ENCODE results near the gene MED15. TPM values are rescaled to one million over a fixed set of nuclear protein-coding genes. Genes with fewer than 3 reads are reported as not detected.

The MED15 gene
- total and polyA plus RNA-seq, 10 donors, result 32.2 to 162 (median 89.7) TPM

DNA sequence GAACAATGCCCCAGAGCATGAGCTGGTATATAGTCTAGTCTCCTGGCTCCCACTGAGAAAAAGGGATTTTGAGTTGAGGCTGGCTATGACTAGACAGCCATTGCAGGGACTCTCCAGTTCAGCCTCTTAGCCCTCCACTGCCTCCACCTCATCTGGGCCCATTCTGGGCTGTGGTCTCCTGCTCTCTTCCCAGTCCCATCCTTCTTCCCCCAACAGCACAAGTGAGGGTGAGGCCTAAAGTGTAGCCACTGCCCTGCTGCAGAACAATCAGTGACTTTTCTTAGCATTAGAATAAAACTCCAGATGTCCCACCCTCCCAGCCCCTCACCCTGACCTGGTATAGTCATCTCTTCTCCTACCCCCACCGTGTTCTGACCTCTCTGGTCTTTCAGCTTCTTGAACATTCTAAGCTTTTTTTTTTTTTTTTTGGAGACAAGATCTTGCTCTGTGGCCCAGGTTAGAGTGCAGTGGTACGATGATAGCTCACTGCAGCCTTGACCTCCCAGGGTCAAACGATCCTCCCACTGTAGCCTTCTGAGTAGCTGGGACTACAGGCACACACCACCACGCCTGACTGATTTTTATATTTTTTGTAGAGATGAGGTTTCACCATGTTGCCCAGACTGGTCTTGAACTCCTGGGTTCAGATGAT lies 4.3 kb downstream of the MED15 start:
- no peak for DNase-seq
- Histone ChIP-seq H3K27ac (peak overlapping the region in 5 of 8 donors; percentile 27 to 96 (median 93)), H3K36me3 (peaks cover 0 to 57% (median 8%) of the 10 kb centered on the region in 6 donors), H3K27me3 (replicated peaks in 1 of 7) (no peaks in the 10 kb centered on the region), H3K4me3 (no peak overlapping the region), H3K4me1 (peaks cover 36 to 93% (median 72%) of the 10 kb centered on the region in 6 donors), H3K9me3 (no peaks in the 10 kb centered on the region)
- TF ChIP-seq POLR2AphosphoS5 (IDR thresholded peaks at IDR 0.05), result no peak
- no peak for TF ChIP-seq POLR2A (IDR thresholded peaks at IDR 0.05)
- TF ChIP-seq, protein P1, sequence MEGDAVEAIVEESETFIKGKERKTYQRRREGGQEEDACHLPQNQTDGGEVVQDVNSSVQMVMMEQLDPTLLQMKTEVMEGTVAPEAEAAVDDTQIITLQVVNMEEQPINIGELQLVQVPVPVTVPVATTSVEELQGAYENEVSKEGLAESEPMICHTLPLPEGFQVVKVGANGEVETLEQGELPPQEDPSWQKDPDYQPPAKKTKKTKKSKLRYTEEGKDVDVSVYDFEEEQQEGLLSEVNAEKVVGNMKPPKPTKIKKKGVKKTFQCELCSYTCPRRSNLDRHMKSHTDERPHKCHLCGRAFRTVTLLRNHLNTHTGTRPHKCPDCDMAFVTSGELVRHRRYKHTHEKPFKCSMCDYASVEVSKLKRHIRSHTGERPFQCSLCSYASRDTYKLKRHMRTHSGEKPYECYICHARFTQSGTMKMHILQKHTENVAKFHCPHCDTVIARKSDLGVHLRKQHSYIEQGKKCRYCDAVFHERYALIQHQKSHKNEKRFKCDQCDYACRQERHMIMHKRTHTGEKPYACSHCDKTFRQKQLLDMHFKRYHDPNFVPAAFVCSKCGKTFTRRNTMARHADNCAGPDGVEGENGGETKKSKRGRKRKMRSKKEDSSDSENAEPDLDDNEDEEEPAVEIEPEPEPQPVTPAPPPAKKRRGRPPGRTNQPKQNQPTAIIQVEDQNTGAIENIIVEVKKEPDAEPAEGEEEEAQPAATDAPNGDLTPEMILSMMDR (IDR thresholded peaks at IDR 0.05 in 8 of 11, conservative IDR thresholded peaks at IDR 0.05 in 3 of 11), result no peak
- intact Hi-C loops (cut with DNase I; ENCODE audit: low total_unique reads), result loop anchor here (10.0 kb wide), 1 partner anchor 53 kb away; no protein-coding TSS in a partner anchor
- WGBS, 5 donors, result 56 to 75% (median 69%) methylated on average over 4 of the region's 4 CpGs

DNA sequence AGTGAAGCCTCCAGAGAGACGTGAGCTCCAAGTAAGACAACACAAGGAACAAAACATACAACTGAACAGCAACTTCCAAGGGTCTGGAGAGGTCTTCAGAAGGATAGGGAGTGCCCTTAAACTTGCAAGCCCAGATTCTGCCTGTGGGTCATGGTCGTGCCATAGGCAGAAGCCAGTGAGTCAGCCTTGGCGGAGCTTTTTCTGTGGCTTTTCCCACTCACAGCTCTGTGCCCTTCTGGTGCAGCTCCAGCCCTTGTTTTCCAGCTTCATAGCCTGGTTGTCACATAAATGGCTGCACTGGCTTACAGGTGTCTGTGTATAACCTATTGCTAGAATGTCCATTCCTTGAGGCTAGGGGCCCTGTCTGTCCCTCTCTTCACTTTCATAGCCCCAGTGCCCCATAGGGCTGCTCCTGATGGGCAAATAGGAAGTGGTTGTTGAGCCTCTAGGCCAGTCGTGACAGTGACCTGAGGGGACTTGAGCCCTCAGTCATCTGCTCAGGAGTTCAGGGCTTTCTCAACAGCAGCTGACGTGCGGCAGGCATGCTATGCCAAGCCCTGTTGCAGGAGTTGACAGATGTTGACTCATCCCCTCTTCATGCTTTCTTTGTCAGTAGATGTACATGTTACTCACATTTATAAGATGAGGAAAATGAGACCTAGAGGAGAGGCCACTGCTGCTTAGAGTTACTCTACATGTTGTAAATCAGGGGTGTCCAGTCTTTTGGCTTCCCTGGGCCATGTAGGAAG lies 7.4 kb downstream of the MED15 start:
- H3K27ac ChIP-seq, result peak overlapping the region in 3 of 8 donors; percentile 11 to 38 (median 13)
- peaks cover 30 to 98% (median 81%) of the 10 kb centered on the region in 6 donors for H3K4me1 ChIP-seq

DNA sequence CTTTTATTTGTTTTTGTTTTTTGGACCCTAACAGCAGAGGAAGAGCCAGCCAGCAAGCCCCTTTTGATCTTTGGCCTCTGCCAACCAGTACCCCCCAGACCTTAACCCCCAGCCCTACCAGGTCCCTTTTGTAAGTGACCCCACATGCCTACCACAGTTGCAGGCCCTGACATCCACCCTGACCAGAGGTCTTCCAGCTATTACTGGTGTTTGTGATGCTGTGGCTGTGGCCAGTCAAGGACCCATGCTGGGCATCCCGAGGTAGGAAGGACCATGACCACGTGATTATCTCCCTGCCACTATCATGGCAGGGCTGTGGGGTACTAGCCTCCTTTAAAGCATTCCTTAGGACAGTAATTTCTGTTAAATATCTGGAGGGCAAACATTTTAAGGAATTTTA lies 9.0 kb downstream of the MED15 start:
- no peaks in the 10 kb centered on the region for H3K27me3 ChIP-seq (replicated peaks in 1 of 7)
- TF ChIP-seq, protein P1 (IDR thresholded peaks at IDR 0.05 in 8 of 11, conservative IDR thresholded peaks at IDR 0.05 in 3 of 11), result no peak
- TF ChIP-seq POLR2A (IDR thresholded peaks at IDR 0.05) (no peak), POLR2AphosphoS5 (IDR thresholded peaks at IDR 0.05) (no peak)
- peaks cover 18 to 95% (median 75%) of the 10 kb centered on the region in 6 donors for H3K4me1 ChIP-seq
- no peak for DNase-seq
- H3K4me3 ChIP-seq, result no peak overlapping the region
- intact Hi-C loops (cut with DNase I; ENCODE audit: low total_unique reads), result loop anchor here (10.0 kb wide), 1 partner anchor 48 kb away; no protein-coding TSS in a partner anchor
- peaks cover 0 to 87% (median 25%) of the 10 kb centered on the region in 6 donors for H3K36me3 ChIP-seq
- no peak overlapping the region for H3K27ac ChIP-seq
- WGBS, 5 donors, result 86 to 91% (median 89%) methylated on average over 2 of the region's 2 CpGs
- no peaks in the 10 kb centered on the region for H3K9me3 ChIP-seq

More for the DNA sequence above, 7.4 kb downstream of the MED15 start:
- 67 to 87% (median 75%) methylated on average over 6 of the region's 6 CpGs for WGBS, 5 donors
- intact Hi-C loops (cut with DNase I; ENCODE audit: low total_unique reads), result loop anchor here (10.0 kb wide), 1 partner anchor 50 kb away; no protein-coding TSS in a partner anchor
- DNase-seq, result no peak
- H3K9me3 ChIP-seq, result no peaks in the 10 kb centered on the region
- TF ChIP-seq POLR2AphosphoS5 (IDR thresholded peaks at IDR 0.05) (no peak), POLR2A (IDR thresholded peaks at IDR 0.05) (no peak)
- TF ChIP-seq, protein P1 (IDR thresholded peaks at IDR 0.05 in 8 of 11, conservative IDR thresholded peaks at IDR 0.05 in 3 of 11), result no peak
- H3K27me3 ChIP-seq (replicated peaks in 1 of 7), result no peaks in the 10 kb centered on the region
- H3K4me3 ChIP-seq, result no peak overlapping the region
- peaks cover 0 to 86% (median 16%) of the 10 kb centered on the region in 6 donors for H3K36me3 ChIP-seq

DNA sequence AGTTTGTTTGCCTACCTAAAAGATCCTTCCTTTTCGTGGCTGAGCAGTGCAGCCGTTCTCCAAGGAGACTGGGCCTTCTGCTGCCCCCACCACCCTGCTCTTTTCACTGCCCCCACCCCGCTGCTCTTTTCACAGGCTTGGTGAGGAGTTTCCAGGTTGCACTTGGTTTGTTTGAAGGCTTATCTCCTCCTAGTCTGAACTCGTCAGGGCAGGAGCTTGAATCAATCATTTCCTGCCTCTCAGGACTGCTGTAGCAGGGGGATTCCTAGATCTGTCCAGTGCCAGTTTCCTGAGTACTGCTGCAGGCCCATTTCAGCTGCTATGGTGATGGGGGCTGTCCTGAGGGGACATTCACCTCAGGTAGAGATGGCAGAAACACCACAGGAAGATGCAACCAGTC lies 10.0 kb downstream of the MED15 start:
- Histone ChIP-seq H3K27me3 (replicated peaks in 1 of 7) (no peaks in the 10 kb centered on the region), H3K4me3 (no peak overlapping the region), H3K36me3 (peaks cover 0 to 93% (median 28%) of the 10 kb centered on the region in 6 donors), H3K4me1 (peaks cover 17 to 95% (median 73%) of the 10 kb centered on the region in 6 donors), H3K27ac (peak overlapping the region in 3 of 8 donors; percentile 2 to 41 (median 24)), H3K9me3 (no peaks in the 10 kb centered on the region)
- 43 to 60% (median 50%) methylated on average over 4 of the region's 4 CpGs for WGBS, 5 donors
- no peak for DNase-seq
- TF ChIP-seq, protein P1 (IDR thresholded peaks at IDR 0.05 in 8 of 11, conservative IDR thresholded peaks at IDR 0.05 in 3 of 11), result no peak
- TF ChIP-seq POLR2AphosphoS5 (IDR thresholded peaks at IDR 0.05), result no peak
- intact Hi-C loops (cut with DNase I; ENCODE audit: low total_unique reads), result loop anchor here (10.0 kb wide), 1 partner anchor 47 kb away; no protein-coding TSS in a partner anchor
